Mucosa of rectum (tissue), 2 donors: ENCODE measurements around the gene GREM2.
A peak's percentile ranks its signal among the peaks of the same experiment; 100 is the strongest.

ENCODE experiments used
- H3K27ac ChIP-seq, 2 donors: one replicate each; pipeline ENCODE4 v1.7.0; 2013; ENCODE audit warnings: inconsistent platforms in 2 of 2, low read depth in 2 of 2, low read length in 2 of 2
- H3K27me3 ChIP-seq, 2 donors: one replicate each; pipeline ENCODE4 v1.7.0; 2013; ENCODE audit warnings: low read length in 2 of 2; ENCODE audit not compliant: control insufficient read depth in 2 of 2, insufficient read depth in 2 of 2
- H3K36me3 ChIP-seq, 2 donors: one replicate each; pipeline ENCODE4 v1.7.0; 2013; ENCODE audit warnings: low read length in 2 of 2; ENCODE audit not compliant: control insufficient read depth in 2 of 2, insufficient read depth in 2 of 2
- H3K4me1 ChIP-seq, 2 donors: one replicate each; pipeline ENCODE4 v1.7.0; 2013; ENCODE audit warnings: low read length in 2 of 2, mild to moderate bottlenecking in 1 of 2; ENCODE audit not compliant: control insufficient read depth in 2 of 2, insufficient read depth in 2 of 2
- H3K4me3 ChIP-seq, 2 donors: one replicate each; pipeline ENCODE4 v1.7.0; 2013; ENCODE audit warnings: low read length in 2 of 2
- H3K9ac ChIP-seq, 2 donors: one replicate each; pipeline ENCODE4 v1.7.0; 2013; ENCODE audit warnings: low read length in 2 of 2, low read depth in 1 of 2, mild to moderate bottlenecking in 1 of 2
- H3K9me3 ChIP-seq, 2 donors: one replicate each; pipeline ENCODE4 v1.7.0; 2013; ENCODE audit warnings: low read length in 2 of 2; ENCODE audit not compliant: control insufficient read depth in 2 of 2
- donor health status: healthy.
- donor health status: Normal muscosa, but diverticular disease.

GREM2 gene

GRCh38 chr1:240610636-240611035 lies 1.3 kb downstream of the GREM2 start:
- Histone ChIP-seq H3K4me1 (no peaks in the 10 kb centered on the region), H3K27ac (no peak overlapping the region), H3K9ac (peak overlapping the region in 1 of 2 donors; percentile 15), H3K4me3 (peak overlapping the region; percentile 32 to 94), H3K36me3 (no peaks in the 10 kb centered on the region), H3K27me3 (peaks cover 2 to 4% of the 10 kb centered on the region in 2 donors), H3K9me3 (no peaks in the 10 kb centered on the region)

- no peaks in the 10 kb centered on the region for H3K9me3 ChIP-seq
- peak overlapping the region in 1 of 2 donors; percentile 26 for H3K4me3 ChIP-seq
- no peak overlapping the region for H3K27ac ChIP-seq
- no peaks in the 10 kb centered on the region for H3K36me3 ChIP-seq
- H3K9ac ChIP-seq: no peak overlapping the region
- no peaks in the 10 kb centered on the region for H3K4me1 ChIP-seq
- H3K27me3 ChIP-seq: peaks cover 2 to 4% of the 10 kb centered on the region in 2 donors
These were observed 2.4 kb downstream of the GREM2 start for GRCh38 chr1:240609527-240610060.

GRCh38 chr1:240608707-240609106 lies 3.2 kb downstream of the GREM2 start:
- no peak overlapping the region for H3K4me3 ChIP-seq
- H3K27me3 ChIP-seq: peaks cover 2 to 4% of the 10 kb centered on the region in 2 donors
- no peak overlapping the region for H3K27ac ChIP-seq
- no peaks in the 10 kb centered on the region for H3K36me3 ChIP-seq
- H3K9ac ChIP-seq: no peak overlapping the region
- no peaks in the 10 kb centered on the region for H3K4me1 ChIP-seq
- H3K9me3 ChIP-seq: no peaks in the 10 kb centered on the region

DNA sequence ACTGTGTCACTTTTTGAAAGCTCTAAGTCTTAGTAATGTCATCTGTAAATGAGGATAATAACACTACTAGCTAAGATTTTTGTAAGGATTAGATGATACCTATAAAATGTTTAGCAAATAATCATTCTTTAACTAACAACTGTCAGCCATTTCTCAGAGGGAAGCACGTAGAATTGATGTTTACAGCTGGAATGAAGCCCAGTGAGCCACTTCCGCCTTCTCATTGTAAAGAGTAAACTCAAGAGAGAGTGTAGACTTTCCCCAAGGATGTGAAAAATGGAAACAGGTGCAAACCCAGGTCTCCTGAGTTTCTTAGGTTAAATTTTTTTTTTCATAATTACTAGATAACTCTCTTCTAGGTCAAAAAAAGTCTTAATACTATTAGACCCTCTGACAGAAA lies 4.9 kb downstream of the GREM2 start:
- Histone ChIP-seq H3K9me3 (no peaks in the 10 kb centered on the region), H3K4me1 (no peaks in the 10 kb centered on the region), H3K36me3 (no peaks in the 10 kb centered on the region), H3K27ac (no peak overlapping the region), H3K4me3 (no peak overlapping the region), H3K27me3 (peaks cover 2 to 4% of the 10 kb centered on the region in 2 donors), H3K9ac (no peak overlapping the region)

- H3K4me1 ChIP-seq: peaks cover under 1 to 3% of the 10 kb centered on the region in 2 donors
- no peaks in the 10 kb centered on the region for H3K36me3 ChIP-seq
- no peaks in the 10 kb centered on the region for H3K9me3 ChIP-seq
- no peak overlapping the region for H3K27ac ChIP-seq
- no peak overlapping the region for H3K9ac ChIP-seq
- no peak overlapping the region for H3K4me3 ChIP-seq
- H3K27me3 ChIP-seq: no peaks in the 10 kb centered on the region
These were observed 9.8 kb downstream of the GREM2 start for GRCh38 chr1:240602189-240602588.

- no peak overlapping the region for H3K4me3 ChIP-seq
- no peaks in the 10 kb centered on the region for H3K36me3 ChIP-seq
- no peak overlapping the region for H3K9ac ChIP-seq
- no peaks in the 10 kb centered on the region for H3K9me3 ChIP-seq
- H3K27me3 ChIP-seq: no peaks in the 10 kb centered on the region
- no peak overlapping the region for H3K27ac ChIP-seq
- H3K4me1 ChIP-seq: peaks cover 9% of the 10 kb centered on the region in 2 donors
These were observed 12.1 kb downstream of the GREM2 start for GRCh38 chr1:240599830-240600229.

DNA sequence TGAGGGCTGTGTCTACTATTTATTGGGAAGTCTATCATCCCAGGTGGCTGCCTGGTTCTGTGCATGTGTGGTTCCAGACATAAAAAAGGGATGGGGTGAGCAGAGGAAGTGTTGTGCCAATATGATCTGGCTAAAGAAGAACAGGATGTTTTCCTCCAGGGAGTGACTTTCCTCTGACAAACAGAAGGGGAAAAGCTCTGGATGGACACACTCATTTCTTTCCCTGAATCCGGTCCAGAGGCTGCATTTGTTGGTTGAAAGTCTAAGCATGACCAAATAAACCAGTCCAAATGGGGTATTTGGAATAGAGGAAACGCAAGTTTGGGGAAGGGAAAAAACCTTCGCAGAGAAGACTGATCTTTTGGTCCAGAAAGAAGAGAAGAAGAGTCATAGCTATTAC lies 12.7 kb downstream of the GREM2 start:
- Histone ChIP-seq H3K4me1 (peaks cover 9% of the 10 kb centered on the region in 2 donors), H3K9ac (no peak overlapping the region), H3K27me3 (no peaks in the 10 kb centered on the region), H3K27ac (no peak overlapping the region), H3K4me3 (no peak overlapping the region), H3K36me3 (no peaks in the 10 kb centered on the region), H3K9me3 (no peaks in the 10 kb centered on the region)

DNA sequence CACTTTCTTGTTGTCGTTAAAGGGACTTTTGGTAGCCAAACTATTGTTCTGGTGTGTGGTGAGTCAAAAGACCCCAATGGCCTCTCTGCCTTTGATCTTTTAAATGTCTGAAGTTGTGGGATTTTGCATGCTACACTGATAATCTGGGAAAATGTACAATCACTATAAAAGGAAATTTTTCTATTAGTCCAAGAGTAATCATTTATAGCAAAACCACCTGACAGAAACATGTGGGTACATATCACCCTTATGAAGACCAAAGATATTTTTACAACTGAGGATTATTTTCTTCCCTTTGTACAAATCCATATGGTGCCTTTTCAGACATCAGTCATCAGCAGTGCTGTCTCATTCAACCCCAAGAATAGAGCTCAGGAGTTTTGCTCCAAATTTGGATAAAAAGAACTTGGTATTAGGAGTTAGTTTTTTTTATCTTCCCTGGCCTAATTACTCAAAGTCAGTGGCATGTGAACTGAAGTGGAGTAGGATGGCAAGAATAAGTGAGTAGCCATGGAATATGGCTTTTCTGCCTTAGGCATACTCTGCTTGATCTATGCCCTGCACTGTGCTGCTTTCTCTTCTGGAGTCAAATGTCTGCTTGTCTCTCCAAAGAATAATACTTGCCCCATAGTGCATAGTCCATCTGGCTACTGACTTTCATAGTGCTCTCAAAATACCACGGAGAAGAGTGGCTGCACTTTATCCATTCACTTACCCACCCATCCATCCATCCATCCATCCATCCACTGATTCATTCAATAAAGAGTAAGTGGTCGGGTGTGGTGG lies 13.5 kb downstream of the GREM2 start:
- Histone ChIP-seq H3K9me3 (no peaks in the 10 kb centered on the region), H3K4me3 (no peak overlapping the region), H3K36me3 (no peaks in the 10 kb centered on the region), H3K4me1 (peaks cover 9% of the 10 kb centered on the region in 2 donors), H3K9ac (no peak overlapping the region), H3K27ac (no peak overlapping the region), H3K27me3 (no peaks in the 10 kb centered on the region)

- Histone ChIP-seq H3K27me3 (no peaks in the 10 kb centered on the region), H3K9ac (peak overlapping the region; percentile 18 to 42), H3K4me3 (peak overlapping the region; percentile 50 to 58), H3K36me3 (no peaks in the 10 kb centered on the region), H3K27ac (peak overlapping the region; percentile 50 to 52), H3K4me1 (peaks cover 9% of the 10 kb centered on the region in 2 donors), H3K9me3 (no peaks in the 10 kb centered on the region)
These were observed 14.7 kb downstream of the GREM2 start for GRCh38 chr1:240597153-240597745.

GRCh38 chr1:240595476-240595875 lies 16.5 kb downstream of the GREM2 start:
- no peaks in the 10 kb centered on the region for H3K36me3 ChIP-seq
- no peak overlapping the region for H3K4me3 ChIP-seq
- H3K27ac ChIP-seq: no peak overlapping the region

More at GRCh38 chr1:240595476-240595875, 16.5 kb downstream of the GREM2 start:
- H3K9ac ChIP-seq: no peak overlapping the region
- H3K27me3 ChIP-seq: no peaks in the 10 kb centered on the region
- peaks cover 9% of the 10 kb centered on the region in 2 donors for H3K4me1 ChIP-seq
- H3K9me3 ChIP-seq: no peaks in the 10 kb centered on the region
